MM.1S (cell line): ENCODE measurements around the gene DOCK10.

Experiments used
- DNase-seq: peaks from one replicate; pipeline ENCODE4 v3.0.0-alpha.2; 2015
- H2AFZ ChIP-seq: fragments of 300-600 bp; sonication (generic); 2 replicates; pipeline ENCODE4 v1.6.0; 2016; ENCODE audit warnings: antibody characterized with exemption, low read length
- H3F3A ChIP-seq: fragments of 300-600 bp; sonication (generic); 2 replicates; pipeline ENCODE4 v1.6.1; 2016; ENCODE audit warnings: mild to moderate bottlenecking, antibody characterized with exemption, low read length, moderate library complexity, mixed read lengths; ENCODE audit not compliant: insufficient read depth
- H3K27ac ChIP-seq: fragments of 300-600 bp; sonication (generic); 2 replicates; pipeline ENCODE4 v1.5.1; 2016; ENCODE audit warnings: mild to moderate bottlenecking, low read length
- H3K27me3 ChIP-seq: fragments of 300-600 bp; sonication (generic); replicated peaks from 2 replicates; pipeline ENCODE4 v1.6.0; 2016; ENCODE audit warnings: low read length; ENCODE audit not compliant: insufficient read depth
- H3K36me3 ChIP-seq: fragments of 300-600 bp; sonication (generic); replicated peaks from 2 replicates; pipeline ENCODE4 v1.6.1; 2016; ENCODE audit warnings: mild to moderate bottlenecking, low read length, mixed read lengths; ENCODE audit not compliant: insufficient read depth
- H3K4me1 ChIP-seq: fragments of 300-600 bp; sonication (generic); 2 replicates; pipeline ENCODE4 v1.6.1; 2016; ENCODE audit warnings: low read length, mixed read lengths
- H3K4me2 ChIP-seq: fragments of 300-600 bp; sonication (generic); 2 replicates; pipeline ENCODE4 v1.6.0; 2016; ENCODE audit warnings: low read depth, low read length
- H3K4me3 ChIP-seq: fragments of 300-600 bp; sonication (generic); 2 replicates; pipeline ENCODE4 v1.5.1; 2016; ENCODE audit warnings: low read length, mixed read lengths
- H3K79me2 ChIP-seq: fragments of 300-600 bp; sonication (generic); 2 replicates; pipeline ENCODE4 v1.6.1; 2016; ENCODE audit warnings: mixed run types, low read length, mixed read lengths
- H3K9ac ChIP-seq: fragments of 300-600 bp; sonication (generic); 2 replicates; pipeline ENCODE4 v1.6.1; 2016; ENCODE audit warnings: low read length, mixed read lengths
- H3K9me2 ChIP-seq: fragments of 300-600 bp; sonication (generic); replicated peaks from 2 replicates; pipeline ENCODE4 v1.6.1; 2016; ENCODE audit warnings: mild to moderate bottlenecking, low read length, mixed read lengths; ENCODE audit not compliant: insufficient read depth
- H3K9me3 ChIP-seq: fragments of 300-600 bp; sonication (generic); replicated peaks from 2 replicates; pipeline ENCODE4 v1.6.1; 2016; ENCODE audit warnings: mild to moderate bottlenecking, low read length, mixed read lengths; ENCODE audit not compliant: insufficient read depth
- H4K20me1 ChIP-seq: fragments of 300-600 bp; sonication (generic); 2 replicates; pipeline ENCODE4 v1.6.1; 2016; ENCODE audit warnings: mild to moderate bottlenecking, low read length, moderate library complexity, mixed read lengths; ENCODE audit not compliant: insufficient read depth
- EZH2 ChIP-seq: fragments of 300-600 bp; sonication (generic); optimal IDR thresholded peaks from 2 replicates; pipeline ENCODE3; 2017; ENCODE audit warnings: low read depth, mild to moderate bottlenecking, antibody characterized with exemption, low read length, mixed read lengths
- EZH2phosphoT487 ChIP-seq: fragments of 300-600 bp; sonication (generic); IDR thresholded peaks from 2 replicates; pipeline ENCODE4 v1.6.1; 2018; ENCODE audit warnings: antibody characterized with exemption, low read length
- TF ChIP-seq, protein P1 (sequence below): fragments of 300-600 bp; sonication (generic); IDR thresholded peaks from 2 replicates; pipeline ENCODE4 v1.5.1; 2016; ENCODE audit warnings: antibody characterized with exemption, low read length, mixed read lengths

DOCK10 gene

DNA sequence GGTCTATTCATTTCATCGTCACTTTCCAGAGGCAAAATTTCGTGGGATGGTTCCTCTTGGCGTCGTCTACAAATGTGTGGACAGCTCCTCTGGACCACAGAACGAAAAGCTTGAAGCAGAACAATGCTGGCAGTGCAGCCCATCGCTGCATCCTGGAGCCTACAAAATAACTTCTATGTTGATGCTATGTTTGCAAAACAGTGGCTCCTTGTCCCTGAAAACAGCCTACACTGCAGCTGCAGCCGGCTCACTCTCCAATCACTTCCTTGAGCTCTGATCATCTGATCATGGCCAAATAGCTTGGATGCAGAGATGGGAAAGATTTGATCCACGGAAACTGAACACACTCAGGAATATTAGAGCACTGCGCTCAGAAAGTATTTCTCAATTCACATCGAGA, 60.0 kb downstream of the DOCK10 start:
- Histone ChIP-seq H3K27me3 (no peaks in the 10 kb centered on the region), H2AFZ (no peak overlapping the region), H3K4me3 (no peak overlapping the region), H3K9ac (no peak overlapping the region), H3K9me3 (no peaks in the 10 kb centered on the region), H3K27ac (no peak overlapping the region), H3F3A (no peaks in the 10 kb centered on the region), H3K4me2 (no peak overlapping the region), H4K20me1 (no peaks in the 10 kb centered on the region), H3K4me1 (no peaks in the 10 kb centered on the region), H3K9me2 (no peaks in the 10 kb centered on the region), H3K36me3 (no peaks in the 10 kb centered on the region), H3K79me2 (peaks cover 19% of the 10 kb centered on the region)
- TF ChIP-seq EZH2 (no peak), EZH2phosphoT487 (no peak)
- TF ChIP-seq, protein P1, sequence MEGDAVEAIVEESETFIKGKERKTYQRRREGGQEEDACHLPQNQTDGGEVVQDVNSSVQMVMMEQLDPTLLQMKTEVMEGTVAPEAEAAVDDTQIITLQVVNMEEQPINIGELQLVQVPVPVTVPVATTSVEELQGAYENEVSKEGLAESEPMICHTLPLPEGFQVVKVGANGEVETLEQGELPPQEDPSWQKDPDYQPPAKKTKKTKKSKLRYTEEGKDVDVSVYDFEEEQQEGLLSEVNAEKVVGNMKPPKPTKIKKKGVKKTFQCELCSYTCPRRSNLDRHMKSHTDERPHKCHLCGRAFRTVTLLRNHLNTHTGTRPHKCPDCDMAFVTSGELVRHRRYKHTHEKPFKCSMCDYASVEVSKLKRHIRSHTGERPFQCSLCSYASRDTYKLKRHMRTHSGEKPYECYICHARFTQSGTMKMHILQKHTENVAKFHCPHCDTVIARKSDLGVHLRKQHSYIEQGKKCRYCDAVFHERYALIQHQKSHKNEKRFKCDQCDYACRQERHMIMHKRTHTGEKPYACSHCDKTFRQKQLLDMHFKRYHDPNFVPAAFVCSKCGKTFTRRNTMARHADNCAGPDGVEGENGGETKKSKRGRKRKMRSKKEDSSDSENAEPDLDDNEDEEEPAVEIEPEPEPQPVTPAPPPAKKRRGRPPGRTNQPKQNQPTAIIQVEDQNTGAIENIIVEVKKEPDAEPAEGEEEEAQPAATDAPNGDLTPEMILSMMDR, result no peak
- no peak for DNase-seq

DNA sequence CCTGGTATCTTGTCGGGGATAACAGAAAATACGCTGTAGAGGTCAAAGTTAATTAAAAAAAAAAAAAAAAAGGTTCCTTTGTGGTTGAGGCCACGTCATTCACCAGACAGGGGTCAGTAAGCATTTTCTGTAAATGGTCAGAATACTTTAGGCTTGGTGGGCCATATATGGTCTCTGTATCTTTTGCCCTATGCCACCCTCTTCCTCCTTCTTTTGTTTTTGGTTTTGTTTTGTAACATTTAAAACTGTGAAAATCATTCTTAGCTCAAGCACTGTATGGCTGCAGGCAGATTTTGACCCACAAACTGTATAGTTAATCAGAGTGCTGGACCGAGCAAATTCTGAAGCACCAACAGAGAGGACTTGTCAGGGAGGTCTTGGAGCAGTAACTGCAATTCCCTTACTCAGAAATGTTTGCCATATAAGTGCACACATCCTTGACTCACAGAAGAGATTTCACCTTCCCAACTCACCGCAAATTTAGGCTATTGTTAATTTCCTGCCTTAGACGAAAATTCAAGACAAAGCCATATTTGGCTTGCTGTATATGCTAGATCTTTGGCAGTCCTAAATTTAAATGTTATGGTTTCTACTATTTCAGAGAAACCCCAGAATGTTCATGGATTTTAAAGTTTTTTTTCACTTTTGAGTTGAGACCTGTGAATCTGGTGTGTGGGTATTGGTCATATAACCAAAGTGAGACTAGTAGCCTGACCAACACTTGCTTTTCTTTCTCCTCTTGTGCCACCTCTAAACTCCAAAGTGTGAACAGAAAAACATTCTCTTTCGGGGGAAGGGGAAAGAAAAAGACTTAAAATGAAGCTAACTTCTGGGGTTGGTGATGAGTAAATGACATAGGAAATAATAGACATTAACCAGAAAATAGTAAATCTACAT, 65.4 kb downstream of the DOCK10 start:
- Histone ChIP-seq H3K9ac (no peak overlapping the region), H4K20me1 (no peaks in the 10 kb centered on the region), H2AFZ (no peak overlapping the region), H3K27ac (no peak overlapping the region), H3K4me3 (no peak overlapping the region), H3K79me2 (peaks cover 31% of the 10 kb centered on the region), H3K36me3 (no peaks in the 10 kb centered on the region), H3K27me3 (no peaks in the 10 kb centered on the region), H3K9me2 (no peaks in the 10 kb centered on the region), H3K4me2 (no peak overlapping the region), H3F3A (no peaks in the 10 kb centered on the region), H3K9me3 (no peaks in the 10 kb centered on the region), H3K4me1 (peaks cover 20% of the 10 kb centered on the region)
- TF ChIP-seq EZH2phosphoT487, result no peak
- TF ChIP-seq, protein P1, result no peak
- no peak for DNase-seq

DNA sequence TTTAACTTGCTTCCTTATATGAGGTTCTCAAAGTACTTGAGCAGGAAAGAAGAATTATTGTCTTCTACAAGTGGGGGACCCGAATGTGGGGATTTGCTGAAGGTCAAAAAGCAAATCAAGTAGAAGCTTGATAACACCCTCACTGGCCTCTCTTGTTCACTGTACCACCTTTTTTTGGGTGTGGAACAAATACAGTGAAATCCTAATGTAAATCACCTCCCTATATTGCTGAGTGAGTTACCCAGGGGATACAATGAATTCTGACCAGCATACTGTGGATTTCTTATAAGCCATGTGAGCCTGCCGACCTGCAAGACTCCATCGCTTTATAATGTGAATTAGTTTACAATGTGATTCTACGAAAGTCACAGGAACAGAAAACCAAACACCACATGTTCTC, 66.5 kb downstream of the DOCK10 start:
- no peaks in the 10 kb centered on the region for H3K27me3 ChIP-seq

More for the DNA sequence above, 66.5 kb downstream of the DOCK10 start:
- peaks cover 4% of the 10 kb centered on the region; the same call in 1 of the 2 replicates for H3F3A ChIP-seq
- H2AFZ ChIP-seq, result no peak overlapping the region
- no peak overlapping the region for H3K4me3 ChIP-seq
- peaks cover 25% of the 10 kb centered on the region for H3K4me1 ChIP-seq
- H3K9ac ChIP-seq, result no peak overlapping the region
- no peak overlapping the region for H3K4me2 ChIP-seq
- TF ChIP-seq, protein P1, result no peak
- TF ChIP-seq EZH2, result no peak
- TF ChIP-seq EZH2phosphoT487, result no peak
- H3K9me2 ChIP-seq, result no peaks in the 10 kb centered on the region
- no peaks in the 10 kb centered on the region for H3K36me3 ChIP-seq
- no peaks in the 10 kb centered on the region for H3K9me3 ChIP-seq
- no peaks in the 10 kb centered on the region for H4K20me1 ChIP-seq
- H3K79me2 ChIP-seq, result peaks cover 32% of the 10 kb centered on the region
- no peak overlapping the region for H3K27ac ChIP-seq
- no peak for DNase-seq
